ENCODE measurements around the gene HPS6. TPM values are rescaled to one million over a fixed set of nuclear protein-coding genes. Genes with fewer than 3 reads are reported as not detected.
"Not testable (repeated sequence)": the region's sequence is repeated elsewhere in the genome, so short reads cannot be mapped to it uniquely, and the experiment has no call there.

Gene HPS6
- total RNA-seq: 41.2 and 44.3 TPM in 2 replicates

DNA sequence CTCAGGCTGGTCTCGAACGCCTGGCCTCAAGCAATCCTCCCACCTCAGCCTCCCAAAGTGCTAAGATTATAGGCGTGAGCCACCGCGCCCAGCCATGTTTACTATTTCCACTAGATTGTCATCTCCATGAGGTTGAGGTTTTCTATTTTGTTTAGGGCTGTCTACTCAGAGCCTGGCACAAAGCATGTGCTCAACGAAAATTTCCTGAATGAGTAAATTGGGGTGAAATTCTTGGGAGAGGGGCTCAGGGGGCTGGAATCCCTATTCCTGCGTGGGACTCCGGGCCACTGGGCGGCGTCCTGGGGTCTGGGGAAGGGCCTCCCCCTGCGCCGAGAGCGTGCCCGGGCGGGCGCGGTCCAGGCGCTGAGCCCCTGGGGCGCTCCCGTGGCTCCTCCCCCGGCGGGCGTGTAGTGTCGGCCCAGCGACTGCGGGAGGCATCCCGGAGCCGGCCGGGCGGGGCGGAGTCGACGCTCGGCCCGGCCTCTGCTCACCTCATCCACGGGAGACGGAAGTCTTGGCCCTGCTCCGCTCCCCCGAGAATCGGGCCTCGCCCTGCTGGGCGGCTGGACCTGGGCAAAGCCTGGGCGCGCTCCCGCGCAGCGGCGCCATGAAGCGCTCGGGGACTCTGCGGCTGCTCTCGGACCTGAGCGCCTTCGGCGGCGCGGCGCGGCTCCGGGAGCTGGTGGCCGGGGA, at the start of gene HPS6:
HPS6 (plus strand) TSS at position 482 of the 693 bp plus-strand sequence; CDS start at position 608, 126 bp downstream.
- no peak for DNase-seq (ENCODE audit: extremely low read depth, low read depth, low spot score)

DNA sequence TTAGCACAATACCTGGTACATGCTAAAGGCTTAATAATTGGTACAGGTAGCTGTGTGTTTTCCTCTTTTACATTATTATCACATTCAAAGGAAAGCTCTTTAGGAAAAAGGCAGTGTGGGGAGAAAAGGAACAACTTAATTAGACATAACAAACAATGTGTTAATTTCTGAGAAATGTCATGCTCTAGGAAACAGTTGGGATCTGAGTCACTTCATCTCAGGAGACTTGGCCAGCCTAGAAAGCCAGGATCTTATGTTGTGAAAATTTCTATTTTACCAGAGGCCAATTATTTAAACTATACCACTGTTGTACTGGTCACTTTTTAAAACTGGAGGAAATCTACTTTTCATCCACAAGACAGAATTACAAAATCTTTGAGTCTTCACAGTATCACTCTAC, 48.7 kb upstream of the HPS6 start:
- DNase-seq (ENCODE audit: extremely low read depth, low read depth, low spot score): no peak

DNA sequence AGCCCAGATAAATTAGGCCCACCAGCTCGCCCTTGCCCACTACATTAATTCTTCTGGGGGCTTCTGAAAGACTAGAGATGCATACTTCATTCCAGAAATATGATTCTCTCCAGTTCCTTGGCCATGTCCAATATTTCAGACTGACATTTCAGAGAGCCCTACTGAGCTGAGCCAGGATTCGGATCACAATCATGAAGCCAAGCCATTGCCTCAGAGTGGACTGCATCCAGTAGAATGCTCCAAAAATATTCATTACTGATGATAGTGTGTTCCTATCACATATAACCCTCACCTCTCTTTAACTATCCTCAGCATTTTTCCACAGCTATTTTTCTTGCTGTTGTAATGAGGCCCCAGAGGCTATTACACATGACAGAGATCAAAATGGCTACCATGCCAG, 47.9 kb upstream of the HPS6 start:
- DNase-seq (ENCODE audit: extremely low read depth, low read depth, low spot score): no peak

DNA sequence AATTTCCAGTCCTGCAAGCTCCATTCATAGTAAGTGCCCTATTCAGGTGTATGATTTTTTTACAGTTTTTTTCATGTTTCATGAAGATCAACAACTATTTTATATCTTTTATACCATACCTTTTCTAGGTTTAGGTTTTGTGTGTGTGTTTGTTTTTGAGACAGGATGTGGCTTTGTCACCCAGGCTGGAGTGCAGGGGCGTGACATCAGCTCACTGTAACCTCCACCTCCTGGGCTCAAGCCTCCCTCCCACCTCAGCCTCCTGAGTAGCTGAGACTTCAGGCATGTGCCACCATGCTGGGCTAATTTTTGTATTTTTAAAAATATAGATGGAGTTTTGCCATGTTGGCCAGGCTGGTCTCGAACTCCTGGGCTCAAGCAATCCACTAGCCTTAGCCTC, 44.2 kb upstream of the HPS6 start:
- DNase-seq (ENCODE audit: extremely low read depth, low read depth, low spot score): no peak

DNA sequence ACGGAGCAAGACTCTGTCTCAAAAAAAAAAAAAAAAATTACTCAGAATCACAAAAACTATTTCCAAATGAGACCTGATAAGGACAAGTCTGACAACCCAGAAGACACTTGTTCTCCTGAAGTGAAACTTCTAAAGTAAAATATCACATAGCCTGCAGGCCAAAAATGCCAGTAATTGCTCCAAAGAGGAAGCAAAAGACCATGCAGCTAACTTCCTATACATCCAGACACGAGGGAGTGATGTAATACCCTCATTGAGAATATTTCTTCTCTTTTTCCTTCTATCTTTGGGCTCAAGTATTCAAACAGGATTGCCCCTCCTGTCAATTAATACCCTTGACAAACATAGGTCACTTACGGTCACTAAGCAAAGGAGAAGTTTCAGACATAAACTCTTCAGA, 40.4 kb upstream of the HPS6 start:
- no peak for DNase-seq (ENCODE audit: extremely low read depth, low read depth, low spot score)

DNA sequence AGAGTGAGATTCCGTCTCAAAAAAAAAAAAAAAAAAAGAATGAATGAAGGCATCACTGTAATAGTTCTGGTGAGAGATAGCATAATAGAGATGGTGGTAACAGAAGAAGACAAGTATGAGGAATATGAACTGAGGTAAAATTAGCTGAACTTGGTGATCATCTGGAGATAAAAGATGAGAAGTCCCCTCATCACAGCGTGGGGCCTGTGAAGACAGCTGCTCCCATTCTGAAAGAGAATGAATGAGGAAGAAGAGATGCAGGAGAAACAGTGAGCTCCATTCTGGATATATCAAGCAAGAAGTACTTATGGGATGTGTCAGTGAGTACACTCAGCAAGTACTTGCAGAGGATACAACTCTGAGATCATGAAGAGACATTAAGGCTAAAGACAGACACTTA, 37.9 kb upstream of the HPS6 start:
- DNase-seq (ENCODE audit: extremely low read depth, low read depth, low spot score): no peak

DNA sequence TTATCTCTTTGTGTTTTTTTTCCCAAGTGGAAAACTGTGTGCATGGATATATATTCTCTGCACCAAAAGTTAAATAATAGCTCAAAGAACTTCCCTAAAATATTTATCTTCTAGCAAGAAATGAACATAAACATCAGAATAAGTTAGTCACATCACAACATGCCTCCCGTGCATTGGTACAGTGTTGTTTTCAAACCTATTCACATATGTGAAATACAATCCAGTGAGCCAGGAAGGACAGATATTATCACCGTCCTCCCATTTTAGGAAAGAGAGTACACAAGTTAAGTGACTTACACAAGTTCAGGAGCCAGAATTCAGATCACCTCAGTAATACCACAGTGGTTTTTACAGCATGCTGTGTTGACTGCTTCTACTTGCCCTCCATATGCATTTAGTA, 31.4 kb upstream of the HPS6 start:
- DNase-seq (ENCODE audit: extremely low read depth, low read depth, low spot score): no peak

DNA sequence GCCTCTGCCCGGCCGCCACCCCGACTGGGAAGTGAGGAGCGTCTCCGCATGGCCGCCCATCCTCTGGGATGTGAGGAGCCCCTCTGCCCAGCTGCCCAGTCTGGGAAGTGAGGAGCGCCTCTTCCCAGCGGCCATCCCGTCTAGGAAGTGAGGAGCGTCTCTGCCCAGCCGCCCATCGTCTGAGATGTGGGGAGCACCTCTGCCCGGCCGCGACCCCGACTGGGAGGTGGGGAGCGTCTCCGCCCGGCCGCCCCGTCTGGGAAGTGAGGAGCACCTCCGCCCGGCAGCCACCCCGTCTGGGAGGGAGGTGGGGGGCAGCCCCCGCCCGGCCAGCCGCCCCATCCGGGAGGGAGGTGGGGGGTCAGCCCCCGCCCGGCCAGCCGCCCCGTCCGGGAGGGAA, 29.3 kb upstream of the HPS6 start:
- not testable (repeated sequence) for DNase-seq (ENCODE audit: extremely low read depth, low read depth, low spot score)

DNA sequence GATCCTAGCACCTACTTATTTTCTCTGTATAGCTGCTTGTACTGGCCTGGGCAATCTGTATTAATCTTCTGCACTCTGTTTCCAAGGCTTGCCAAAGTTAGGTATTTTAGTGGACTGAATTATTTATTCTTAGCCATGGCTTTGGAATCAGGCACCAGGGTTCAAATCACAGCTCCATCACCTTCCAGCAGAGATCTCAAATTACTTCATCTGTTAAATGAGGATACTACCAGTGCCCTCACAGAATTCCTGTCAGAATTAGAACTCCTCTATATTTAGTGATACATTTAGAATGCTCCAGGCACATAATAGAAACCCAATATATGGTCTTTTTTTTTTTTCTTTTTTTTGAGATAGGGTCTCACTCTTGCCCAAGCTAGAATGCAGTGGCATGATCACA, 26.7 kb upstream of the HPS6 start:
- no peak for DNase-seq (ENCODE audit: extremely low read depth, low read depth, low spot score)

DNA sequence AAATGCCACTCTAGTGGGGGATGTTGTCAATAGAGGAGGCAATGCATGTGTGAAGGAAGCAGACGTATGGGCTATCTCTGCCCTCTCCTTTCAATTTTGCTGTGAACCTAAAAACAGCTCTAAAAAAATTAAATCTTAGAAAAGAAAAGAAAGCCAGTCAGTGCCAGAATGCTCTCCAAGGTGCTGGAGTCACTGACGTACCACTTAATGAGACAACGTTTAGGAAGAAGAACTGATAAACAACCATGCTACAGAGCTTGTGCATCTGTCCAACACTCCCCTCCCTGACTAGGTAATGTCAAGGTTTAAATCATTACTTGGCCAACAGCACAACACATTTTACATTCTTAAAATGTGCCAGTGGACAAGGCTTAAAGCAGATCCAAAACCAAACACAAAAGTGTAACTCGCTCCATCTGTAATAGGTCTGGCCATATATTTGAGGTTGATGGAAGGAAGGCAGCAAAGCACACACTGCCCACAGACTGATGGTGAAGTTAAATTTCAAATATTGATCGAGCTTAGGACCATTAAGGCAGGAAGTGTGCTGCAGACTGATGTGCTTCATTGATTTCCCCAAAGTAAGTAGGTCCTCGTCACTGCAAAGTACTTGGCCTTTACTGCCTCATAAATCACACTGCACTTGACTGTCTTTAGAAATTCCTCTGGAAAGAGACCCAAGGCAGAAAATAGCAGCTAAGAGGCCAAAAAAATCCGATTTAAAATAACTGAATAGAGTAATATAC, 24.7 kb upstream of the HPS6 start:
- DNase-seq (ENCODE audit: extremely low read depth, low read depth, low spot score): no peak

DNA sequence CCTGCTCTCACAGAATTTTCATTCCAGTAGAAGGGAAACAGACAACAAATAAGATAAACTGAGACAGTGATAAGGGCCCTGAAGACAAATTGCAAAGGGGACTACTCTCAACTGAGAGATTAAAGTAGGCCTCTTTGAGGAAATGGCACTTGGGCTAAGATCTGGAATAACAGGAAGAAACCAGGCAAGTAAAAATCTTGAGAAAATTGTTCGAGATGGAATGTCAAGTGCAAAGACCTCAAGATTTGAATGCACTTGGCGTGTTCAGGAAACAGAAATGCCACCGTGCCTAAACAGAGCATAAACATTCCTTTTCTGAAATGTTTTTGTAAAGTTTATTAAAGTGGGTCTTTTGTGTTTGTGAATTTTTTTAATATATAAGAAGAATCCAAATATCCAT, 19.9 kb upstream of the HPS6 start:
- no peak for DNase-seq (ENCODE audit: extremely low read depth, low read depth, low spot score)

DNA sequence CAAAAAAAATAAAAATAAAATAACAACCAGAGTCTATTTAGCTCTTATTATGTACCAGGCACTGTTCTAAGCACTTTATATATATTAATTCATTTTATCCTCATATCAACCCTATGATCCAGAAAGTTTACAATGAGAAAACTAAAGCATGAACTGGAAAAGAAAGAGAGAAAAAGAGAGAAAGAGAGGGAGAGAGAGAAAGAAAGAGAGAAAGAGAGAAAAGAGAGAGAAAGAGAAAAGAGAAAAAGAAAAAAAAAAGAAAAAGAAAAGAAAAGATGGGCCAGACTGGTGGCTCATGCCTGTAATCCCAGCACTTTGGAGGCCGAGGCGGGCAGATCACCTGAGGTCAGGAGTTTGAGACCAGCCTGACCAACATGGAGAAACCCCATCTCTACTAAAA, 19.1 kb upstream of the HPS6 start:
- DNase-seq (ENCODE audit: extremely low read depth, low read depth, low spot score): no peak

DNA sequence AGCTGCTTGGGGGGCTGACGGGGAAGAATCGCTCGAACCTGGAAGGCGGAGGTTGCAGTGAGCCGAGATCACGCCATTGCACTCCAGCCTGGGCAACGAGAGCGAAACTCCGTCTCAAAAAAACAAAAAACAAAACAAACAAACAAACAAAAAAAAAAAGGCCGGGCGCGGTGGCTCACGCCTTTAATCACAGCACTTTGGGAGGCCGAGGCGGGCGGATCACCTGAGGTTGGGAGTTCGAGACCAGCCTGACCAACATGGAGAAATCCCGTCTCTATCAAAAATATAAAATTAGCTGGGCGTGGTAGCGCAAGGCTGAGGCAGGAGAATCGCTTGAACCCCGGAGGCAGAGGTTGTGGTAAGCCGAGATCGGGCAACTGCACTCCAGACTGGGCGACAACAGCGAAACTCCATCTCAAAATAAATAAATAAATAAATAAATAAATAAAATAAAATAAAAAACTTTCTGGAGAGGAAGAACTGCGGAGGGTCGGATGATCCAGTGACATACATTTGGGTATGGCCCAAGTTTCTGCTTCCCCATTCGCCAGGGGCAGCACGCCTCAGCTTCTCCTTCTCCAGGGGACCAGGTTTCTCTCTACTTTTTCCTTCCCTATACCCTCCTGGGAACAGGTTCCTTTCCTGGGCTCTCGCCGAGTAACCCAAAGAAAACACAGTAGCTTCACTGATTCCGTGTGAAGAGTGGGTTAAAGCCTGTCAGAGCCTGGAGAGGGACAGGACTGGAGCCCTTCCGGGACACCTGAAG, 10.1 kb upstream of the HPS6 start:
- DNase-seq (ENCODE audit: extremely low read depth, low read depth, low spot score): not testable (repeated sequence)

DNA sequence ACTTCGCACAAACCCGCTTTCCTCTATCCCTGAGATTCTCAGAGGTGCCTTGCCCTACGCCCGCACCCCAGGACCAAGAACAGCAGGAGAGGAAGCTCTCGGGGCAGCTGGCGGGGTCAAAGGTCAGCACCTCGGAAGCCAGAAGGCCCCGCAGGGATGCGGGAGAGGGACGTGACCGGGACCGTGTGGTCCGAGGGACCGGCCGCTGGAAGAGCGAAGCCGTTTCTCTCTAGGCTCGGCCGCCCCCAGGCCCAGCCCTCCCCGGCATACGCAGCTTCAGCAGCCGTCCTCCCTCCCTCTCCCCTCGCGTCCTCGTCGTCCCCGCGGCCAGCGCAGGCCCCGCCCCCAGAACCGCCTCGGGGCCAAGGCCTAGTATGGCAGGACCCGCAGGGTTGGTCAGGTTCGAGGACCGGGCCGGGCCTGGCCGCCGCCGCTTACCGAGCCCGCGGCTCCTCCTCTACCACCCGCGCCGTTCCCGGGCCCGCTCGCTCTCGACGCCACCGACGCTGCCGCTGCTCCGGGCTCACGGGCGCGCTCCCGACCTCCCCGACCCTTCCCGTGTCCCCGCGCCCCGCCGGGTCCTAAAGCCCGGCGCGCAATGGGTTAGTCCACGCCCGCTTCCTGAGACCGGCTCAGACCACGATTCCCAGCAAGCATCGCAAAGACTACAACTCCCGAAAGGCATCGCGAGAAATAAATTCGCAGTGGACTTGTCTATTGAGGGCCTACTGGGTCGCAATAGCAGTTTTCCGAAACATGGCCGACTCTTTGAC, 9.3 kb upstream of the HPS6 start, which contains the start of gene ARMH3:
ARMH3 (minus strand) TSS at position 527 of the 773 bp plus-strand sequence. CDS start 16,059 bp downstream, outside the sequence.
- DNase-seq (ENCODE audit: extremely low read depth, low read depth, low spot score): peak; percentile 89

DNA sequence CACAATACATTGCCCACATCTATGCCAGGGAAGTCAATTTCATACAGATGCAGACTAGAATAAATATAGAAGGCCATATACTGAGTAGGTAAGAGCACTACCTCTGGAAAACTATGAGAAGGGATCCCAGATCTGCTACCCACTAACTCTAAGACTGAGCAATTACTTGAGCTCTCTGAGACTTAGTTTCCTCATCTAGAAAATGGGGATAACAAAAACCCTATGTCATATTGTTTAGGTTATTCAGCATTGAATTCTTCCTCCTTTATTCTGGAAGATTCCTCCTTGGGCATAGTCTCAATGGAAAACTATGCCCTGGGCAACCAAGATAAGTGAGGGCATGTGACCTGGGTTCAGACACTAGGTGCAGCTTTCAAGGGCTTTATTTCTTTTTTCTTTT, 5.2 kb upstream of the HPS6 start:
- no peak for DNase-seq (ENCODE audit: extremely low read depth, low read depth, low spot score)

DNA sequence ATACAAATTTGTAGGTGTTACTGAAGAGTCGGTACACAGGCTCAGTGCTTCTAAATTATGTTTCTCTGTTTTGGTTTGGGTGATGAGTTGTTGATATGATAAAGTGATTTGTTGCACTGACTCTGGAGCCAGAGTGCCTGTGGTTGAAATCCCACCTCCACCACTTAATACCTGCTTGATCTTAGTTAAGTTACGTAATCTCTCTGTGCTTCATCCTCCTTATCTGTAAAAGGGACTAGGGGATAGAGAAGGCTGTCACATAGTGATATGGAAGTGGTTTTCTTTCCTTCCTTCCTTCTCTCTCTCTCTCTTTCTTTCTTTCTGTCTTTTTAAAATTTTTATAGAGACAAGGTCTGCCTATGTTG, 664 bp upstream of the HPS6 start:
- no peak for DNase-seq (ENCODE audit: extremely low read depth, low read depth, low spot score)

DNA sequence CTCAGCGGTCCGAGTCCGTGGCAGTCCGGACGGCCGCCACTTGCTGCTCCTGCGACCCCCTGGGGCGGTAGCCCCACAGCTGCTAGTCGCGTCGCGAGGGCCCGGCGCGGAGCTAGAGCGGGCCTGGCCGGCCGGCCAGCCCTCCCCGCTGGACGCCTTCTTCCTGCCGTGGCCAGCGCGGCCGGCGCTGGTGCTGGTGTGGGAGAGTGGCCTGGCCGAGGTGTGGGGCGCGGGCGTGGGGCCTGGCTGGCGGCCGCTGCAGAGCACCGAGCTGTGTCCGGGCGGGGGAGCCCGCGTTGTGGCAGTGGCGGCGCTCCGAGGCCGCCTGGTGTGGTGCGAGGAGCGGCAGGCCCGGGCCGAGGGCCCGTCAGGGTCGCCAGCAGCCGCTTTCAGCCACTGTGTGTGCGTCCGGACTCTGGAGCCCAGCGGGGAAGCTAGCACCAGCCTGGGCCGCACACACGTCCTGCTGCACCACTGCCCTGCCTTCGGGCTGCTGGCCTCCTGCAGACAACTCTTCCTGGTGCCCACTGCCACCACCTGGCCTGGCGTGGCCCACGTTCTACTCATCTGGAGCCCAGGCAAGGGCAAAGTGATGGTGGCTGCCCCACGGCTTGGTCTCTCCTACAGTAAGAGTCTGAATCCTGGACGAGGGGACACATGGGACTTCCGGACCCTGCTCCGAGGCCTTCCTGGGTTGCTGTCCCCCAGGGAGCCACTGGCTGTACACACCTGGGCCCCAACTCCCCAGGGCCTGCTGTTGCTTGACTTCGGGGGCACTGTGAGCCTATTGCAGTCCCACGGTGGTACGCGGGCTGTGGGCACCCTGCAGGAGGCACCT, 631 bp downstream of the HPS6 start:
- no peak for DNase-seq (ENCODE audit: extremely low read depth, low read depth, low spot score)

DNA sequence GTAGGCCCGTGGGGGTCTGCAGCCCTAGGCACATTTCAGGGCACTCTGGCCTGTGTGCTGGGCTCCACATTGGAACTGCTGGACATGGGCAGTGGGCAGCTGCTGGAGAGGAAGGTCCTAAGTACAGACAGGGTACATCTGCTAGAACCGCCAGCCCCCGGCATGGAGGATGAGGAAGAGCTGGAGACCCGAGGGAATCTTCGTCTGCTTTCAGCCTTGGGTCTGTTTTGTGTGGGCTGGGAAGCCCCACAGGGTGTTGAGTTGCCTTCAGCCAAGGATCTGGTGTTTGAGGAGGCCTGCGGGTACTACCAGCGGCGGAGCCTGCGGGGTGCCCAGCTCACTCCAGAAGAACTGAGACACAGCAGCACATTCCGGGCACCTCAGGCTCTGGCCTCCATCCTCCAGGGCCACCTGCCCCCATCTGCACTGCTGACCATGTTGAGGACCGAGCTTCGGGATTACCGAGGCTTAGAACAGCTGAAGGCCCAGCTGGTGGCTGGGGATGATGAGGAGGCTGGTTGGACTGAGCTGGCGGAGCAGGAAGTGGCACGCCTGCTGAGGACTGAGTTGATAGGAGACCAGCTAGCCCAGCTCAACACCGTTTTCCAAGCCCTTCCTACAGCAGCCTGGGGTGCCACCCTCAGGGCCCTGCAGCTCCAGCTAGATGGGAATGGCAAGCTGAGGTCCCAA, 1.4 kb downstream of the HPS6 start:
- no peak for DNase-seq (ENCODE audit: extremely low read depth, low read depth, low spot score)
